CD4-positive, alpha-beta T cell treated with Interleukin-10 for 1 hour (primary cell): ENCODE data around the gene CCT6A.
"Not testable (repeated sequence)": the region's sequence is repeated elsewhere in the genome, so short reads cannot be mapped to it uniquely, and the experiment has no call there.

Experiments
- DNase-seq: peaks from one replicate; pipeline ENCODE4 v3.0.0-alpha.2; 2020

The CCT6A gene

GRCh38 chr7:56053993-56054392, 2.4 kb downstream of the CCT6A start:
- no peak for DNase-seq

- DNase-seq: no peak
These were observed 10.8 kb downstream of the CCT6A start for GRCh38 chr7:56062382-56062781.

- no peak for DNase-seq
These were observed 11.9 kb downstream of the CCT6A start for GRCh38 chr7:56063500-56063881.

GRCh38 chr7:56063882-56064625, 12.5 kb downstream of the CCT6A start, which contains the start of gene SUMF2:
Gene SUMF2, plus strand, starts transcription at chr7:56064286. Its CDS starts 26 bp downstream, at chr7:56064312.
- DNase-seq: peak; percentile 90

- DNase-seq: not testable (repeated sequence)
These were observed 14.8 kb downstream of the CCT6A start for GRCh38 chr7:56066376-56066775.

GRCh38 chr7:56074371-56074791, 22.8 kb downstream of the CCT6A start:
- DNase-seq: peak; percentile 79

GRCh38 chr7:56077681-56078080, 26.1 kb downstream of the CCT6A start:
- no peak for DNase-seq

- no peak for DNase-seq
These were observed 26.6 kb downstream of the CCT6A start for GRCh38 chr7:56078196-56078595.

GRCh38 chr7:56079450-56080185, 28.1 kb downstream of the CCT6A start:
- no peak for DNase-seq

GRCh38 chr7:56080726-56081435, 29.3 kb downstream of the CCT6A start:
- not testable (repeated sequence) for DNase-seq

- no peak for DNase-seq
These were observed 30.2 kb downstream of the CCT6A start for GRCh38 chr7:56081626-56082340.

GRCh38 chr7:56083150-56083785, 31.7 kb downstream of the CCT6A start:
- DNase-seq: no peak

- DNase-seq: no peak
These were observed 35.2 kb downstream of the CCT6A start for GRCh38 chr7:56086761-56087160.

- DNase-seq: no peak
These were observed 35.9 kb downstream of the CCT6A start for GRCh38 chr7:56087445-56087844.

GRCh38 chr7:56091591-56091990, 40.0 kb downstream of the CCT6A start:
- no peak for DNase-seq

- DNase-seq: not testable (repeated sequence)
These were observed 40.8 kb downstream of the CCT6A start for GRCh38 chr7:56092388-56092787.

- no peak for DNase-seq
These were observed 41.4 kb downstream of the CCT6A start, which contains the start of gene PHKG1 for GRCh38 chr7:56092789-56093531. Gene PHKG1, minus strand, starts transcription at chr7:56092952. Its CDS starts 4,011 bp downstream, at chr7:56088941.

GRCh38 chr7:56097700-56098099, 46.1 kb downstream of the CCT6A start:
- no peak for DNase-seq

- DNase-seq: not testable (repeated sequence)
These were observed 46.8 kb downstream of the CCT6A start for GRCh38 chr7:56098187-56099008.

- no peak for DNase-seq
These were observed 48.1 kb downstream of the CCT6A start for GRCh38 chr7:56099653-56100052.

GRCh38 chr7:56104138-56104537, 52.6 kb downstream of the CCT6A start:
- not testable (repeated sequence) for DNase-seq
